ENCODE results near the gene ZNF541.

Gene ZNF541, protein sequence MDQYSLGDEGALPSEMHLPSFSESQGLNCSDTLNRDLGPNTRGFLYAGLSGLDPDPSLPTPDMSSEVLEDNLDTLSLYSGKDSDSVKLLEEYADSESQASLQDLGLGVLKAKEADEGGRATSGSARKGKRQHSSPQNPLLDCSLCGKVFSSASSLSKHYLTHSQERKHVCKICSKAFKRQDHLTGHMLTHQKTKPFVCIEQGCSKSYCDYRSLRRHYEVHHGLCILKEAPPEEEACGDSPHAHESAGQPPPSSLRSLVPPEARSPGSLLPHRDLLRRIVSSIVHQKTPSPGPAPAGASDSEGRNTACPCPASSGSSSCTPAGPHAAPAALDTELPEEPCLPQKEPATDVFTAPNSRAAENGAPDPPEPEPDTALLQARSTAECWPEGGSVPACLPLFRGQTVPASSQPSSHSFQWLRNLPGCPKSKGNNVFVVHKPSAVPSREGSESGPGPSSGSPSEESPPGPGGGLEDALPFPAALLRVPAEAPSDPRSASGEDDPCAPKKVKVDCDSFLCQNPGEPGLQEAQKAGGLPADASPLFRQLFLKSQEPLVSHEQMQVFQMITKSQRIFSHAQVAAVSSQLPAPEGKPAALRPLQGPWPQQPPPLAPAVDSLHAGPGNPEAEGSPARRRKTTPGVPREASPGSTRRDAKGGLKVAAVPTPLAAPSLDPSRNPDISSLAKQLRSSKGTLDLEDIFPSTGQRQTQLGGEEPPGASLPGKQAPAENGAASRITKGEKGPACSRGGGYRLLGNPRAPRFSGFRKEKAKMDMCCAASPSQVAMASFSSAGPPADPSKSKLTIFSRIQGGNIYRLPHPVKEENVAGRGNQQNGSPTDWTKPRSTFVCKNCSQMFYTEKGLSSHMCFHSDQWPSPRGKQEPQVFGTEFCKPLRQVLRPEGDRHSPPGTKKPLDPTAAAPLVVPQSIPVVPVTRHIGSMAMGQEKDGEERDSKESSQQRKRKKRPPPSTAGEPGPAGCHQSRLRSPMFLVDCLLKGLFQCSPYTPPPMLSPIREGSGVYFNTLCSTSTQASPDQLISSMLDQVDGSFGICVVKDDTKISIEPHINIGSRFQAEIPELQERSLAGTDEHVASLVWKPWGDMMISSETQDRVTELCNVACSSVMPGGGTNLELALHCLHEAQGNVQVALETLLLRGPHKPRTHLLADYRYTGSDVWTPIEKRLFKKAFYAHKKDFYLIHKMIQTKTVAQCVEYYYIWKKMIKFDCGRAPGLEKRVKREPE (N-terminal part only)

DNA sequence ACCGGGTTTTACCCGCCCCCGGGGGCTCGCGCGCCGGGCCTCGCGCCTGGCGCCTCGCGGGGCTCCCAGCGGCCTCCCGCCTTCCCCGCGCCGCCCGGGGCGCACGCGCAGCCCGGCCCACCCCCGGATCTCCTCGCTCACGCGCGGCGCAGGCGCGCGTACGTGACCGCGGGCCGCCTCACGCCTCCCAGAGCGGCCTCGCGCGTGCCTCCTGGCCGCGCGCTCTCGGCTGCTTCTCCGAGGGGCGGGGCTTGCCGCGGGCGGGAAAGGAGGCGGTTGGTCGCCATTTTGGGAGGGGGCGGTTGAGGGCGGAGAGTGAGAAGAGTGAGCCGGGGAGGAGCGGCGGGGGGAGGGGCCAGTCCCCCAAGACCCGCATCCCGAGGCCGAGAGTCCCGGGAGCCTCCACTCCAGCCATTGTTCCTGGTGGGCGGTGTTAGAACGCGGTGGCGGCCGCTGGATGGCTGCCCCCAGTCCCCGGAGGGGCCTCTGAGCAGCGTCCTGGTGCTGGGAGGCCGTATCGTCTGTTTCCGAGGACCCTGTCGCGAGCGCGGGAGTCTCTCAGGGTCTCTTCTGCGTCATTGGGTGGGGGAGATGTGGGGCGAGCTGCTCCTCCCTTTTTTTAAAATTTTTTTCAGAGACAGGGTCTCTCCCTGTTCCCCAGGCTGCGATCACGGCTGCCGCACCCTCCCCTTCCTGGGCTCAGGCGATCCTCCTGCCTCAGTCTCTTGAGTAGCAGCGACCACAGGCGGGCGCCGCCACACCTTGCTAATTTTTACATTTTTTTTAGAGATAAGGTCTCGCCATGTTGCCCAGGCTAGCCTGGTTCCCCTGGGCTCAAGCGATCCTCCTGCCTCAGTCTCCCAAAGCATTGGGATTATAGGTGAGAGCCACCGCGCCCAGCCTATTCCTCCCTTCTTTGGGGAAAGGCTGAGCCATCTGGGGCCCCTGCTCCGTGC lies at the start of gene ZNF541:
Gene ZNF541 (minus strand): TSS at position 78 of the 956 bp plus-strand sequence. CDS start 17,292 bp downstream, outside the sequence.
- no peak for FAIRE-seq

GRCh38 chr19:47619763-47620162 lies 46.8 kb upstream of the ZNF541 start:
- FAIRE-seq, result no peak

DNA sequence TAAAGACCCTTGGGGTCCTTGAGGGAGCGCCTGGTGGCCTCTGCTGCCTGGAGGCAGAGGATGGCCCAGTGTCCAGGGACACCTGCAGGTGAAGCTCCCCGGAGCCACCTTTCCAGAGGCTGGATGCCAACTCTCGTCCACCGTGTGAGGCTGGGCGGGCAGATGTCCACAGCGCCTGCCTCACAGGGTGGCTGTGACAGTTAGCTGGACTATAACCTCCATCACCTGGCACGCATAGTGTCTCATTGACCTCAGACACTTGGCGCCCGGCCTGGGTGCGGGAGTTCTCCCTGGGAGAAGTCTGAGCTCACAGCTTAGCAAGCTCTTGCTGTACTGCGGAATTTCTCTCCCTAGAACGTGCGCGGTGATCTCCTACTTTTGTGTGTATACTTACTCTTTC lies 45.8 kb upstream of the ZNF541 start:
- FAIRE-seq, result no peak

GRCh38 chr19:47615714-47616113 lies 42.8 kb upstream of the ZNF541 start:
- no peak for FAIRE-seq

- no peak for FAIRE-seq
These were observed 42.3 kb upstream of the ZNF541 start for GRCh38 chr19:47615230-47615629.

DNA sequence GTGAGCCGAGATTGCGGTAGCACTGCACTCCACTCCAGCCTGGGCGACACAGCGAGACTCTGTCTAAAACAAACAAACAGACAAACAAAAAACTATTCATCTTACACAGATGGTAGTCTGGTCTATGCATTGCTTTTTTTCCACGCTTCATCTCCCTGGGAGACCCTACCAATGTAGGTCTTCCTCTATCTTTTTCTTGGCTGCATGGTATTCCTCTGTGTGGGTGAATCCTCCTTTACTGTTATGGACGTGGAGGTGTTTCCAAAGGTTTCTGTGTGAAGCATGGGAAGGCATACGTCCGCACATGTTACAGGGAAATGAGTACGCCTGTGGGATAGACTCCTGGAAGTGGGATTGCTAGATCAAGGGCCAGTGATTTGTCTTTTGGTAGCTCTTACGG lies 41.6 kb upstream of the ZNF541 start:
- no peak for FAIRE-seq

GRCh38 chr19:47614021-47614295 lies 41.0 kb upstream of the ZNF541 start:
- no peak for FAIRE-seq

GRCh38 chr19:47613165-47614020 lies 40.4 kb upstream of the ZNF541 start:
- no peak for FAIRE-seq

- no peak for FAIRE-seq
These were observed 38.0 kb upstream of the ZNF541 start for GRCh38 chr19:47610902-47611301.

DNA sequence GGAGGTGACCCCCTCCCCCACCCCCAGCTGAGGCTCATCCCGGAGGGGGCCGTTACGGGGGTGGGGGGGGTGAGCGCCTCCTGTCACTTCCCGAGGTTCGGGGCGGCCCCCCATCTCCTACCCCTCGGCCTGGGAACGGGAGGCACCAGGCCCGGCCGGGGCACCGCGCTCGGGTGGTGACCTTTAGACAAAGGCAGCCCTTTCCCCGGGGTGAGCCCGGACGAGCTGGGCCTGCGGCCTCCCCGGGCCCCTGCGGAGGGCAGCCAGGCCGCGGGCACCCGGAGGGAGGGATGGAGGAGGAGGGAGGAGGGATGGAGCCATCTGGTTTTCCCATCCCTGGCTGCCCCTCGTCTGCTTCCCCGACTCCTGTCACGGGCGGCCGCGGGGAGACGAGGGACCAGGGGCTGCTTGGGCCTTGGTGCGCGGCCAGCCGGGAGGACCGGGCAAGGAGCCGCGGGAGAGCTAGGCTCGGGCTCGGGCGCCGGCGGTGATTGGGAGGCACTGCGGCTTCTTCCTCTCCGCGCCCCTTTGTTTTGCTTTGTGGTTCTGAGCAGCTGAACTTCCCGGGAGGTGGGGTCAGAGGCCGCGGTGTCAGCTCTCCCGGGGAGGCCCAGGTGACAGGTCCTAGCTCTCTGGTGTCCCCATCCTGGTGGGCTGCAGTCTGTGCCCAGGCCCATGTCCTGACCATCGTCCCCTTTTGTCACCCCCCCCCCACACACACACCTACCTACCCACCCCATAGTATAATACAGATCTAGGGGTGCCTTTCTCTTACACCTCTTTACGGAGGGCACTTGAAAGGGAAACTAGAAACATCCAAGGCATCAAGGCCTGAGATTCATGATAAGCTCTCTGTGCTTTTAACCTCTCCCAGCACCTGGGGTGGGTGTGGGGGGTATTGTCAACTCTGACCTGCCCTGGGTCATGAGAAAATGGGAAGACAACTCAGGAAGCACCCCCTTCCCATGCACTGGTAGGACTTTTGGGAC lies 37.3 kb upstream of the ZNF541 start:
- no peak for FAIRE-seq

GRCh38 chr19:47608969-47609905 lies 36.3 kb upstream of the ZNF541 start, which contains the start of gene BICRA:
Gene BICRA, plus strand, starts transcription at chr19:47609134. Its CDS starts 64,441 bp downstream, at chr19:47673575.
- no peak for FAIRE-seq

- no peak for FAIRE-seq
These were observed 35.3 kb upstream of the ZNF541 start for GRCh38 chr19:47608074-47608918.

GRCh38 chr19:47607564-47608073 lies 34.7 kb upstream of the ZNF541 start:
- FAIRE-seq, result no peak

DNA sequence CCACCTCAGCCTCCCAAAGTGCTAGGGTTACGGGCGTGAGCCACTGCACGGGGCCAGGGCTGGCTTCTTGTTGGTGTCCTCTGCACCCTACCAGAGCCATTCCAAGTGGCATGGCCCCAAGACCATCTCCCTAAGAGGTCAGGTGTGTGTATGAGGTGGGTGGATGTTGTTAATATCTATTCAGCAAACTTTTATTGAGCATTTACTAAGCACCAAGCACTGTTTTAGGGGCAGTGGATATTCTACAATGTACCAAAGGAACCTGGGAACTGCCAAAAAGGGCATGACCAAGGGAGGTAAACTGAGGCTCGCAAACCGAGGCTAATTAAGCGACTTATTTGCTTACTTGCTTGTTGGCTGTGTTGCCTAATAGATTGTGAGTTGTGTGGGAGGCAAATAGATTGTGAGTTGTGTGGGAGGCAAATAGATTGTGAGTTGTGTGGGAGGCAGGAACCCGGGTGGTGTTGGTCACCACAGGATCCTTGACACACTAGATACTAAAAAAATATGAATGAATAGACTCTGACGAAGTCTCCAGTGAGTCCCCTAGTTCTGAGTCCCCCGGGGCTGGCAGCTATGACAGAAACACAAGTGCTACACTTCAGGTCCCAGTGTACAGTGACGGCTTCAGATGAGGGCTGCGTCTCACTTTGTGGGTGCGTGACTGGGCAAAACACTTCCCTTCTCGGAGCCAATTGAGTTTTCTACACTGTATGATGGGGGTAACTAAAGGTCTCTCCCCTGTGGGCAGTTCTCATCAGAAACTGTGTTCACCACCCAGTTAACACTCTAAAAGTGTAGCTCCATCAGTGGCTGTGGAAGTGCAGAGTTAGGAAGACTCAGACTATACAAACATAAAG lies 31.0 kb upstream of the ZNF541 start:
- FAIRE-seq, result no peak

DNA sequence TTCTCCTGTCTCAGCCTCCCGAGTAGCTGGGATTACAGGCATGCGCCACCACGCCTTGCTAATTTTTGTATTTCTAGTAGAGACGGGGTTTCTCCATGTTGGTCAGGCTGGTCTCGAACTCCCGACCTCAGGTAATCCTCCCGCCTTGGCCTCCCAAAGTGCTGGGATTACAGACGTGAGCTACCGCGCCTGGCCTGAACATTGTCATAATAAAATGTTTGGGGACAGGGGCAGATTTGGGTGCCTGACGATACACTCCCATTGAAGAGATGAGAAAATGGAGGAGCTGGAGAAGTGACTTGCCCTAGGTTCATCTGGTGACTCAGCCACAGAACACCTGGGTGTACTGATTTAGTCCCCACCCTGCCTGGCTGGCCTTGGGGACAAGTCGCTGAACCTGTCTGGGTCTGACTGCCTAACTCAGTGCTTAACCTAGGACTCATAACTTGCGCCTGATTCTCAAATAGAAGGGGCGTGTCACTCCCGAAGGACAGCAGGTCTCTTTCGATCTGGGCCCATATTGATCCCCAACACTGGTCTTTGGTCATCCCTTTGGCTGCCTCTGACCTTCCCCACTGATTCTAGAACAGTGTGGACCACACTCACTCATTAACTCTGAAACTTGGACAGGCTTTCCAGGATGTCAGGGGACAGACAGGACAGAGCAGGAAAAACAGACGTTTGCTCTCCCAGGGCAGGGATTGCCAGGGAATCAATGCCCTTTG lies 28.4 kb upstream of the ZNF541 start:
- FAIRE-seq, result no peak

All from colon (tissue), 2 donors.